ENCODE results near the gene MACROD2.

MACROD2 gene

DNA sequence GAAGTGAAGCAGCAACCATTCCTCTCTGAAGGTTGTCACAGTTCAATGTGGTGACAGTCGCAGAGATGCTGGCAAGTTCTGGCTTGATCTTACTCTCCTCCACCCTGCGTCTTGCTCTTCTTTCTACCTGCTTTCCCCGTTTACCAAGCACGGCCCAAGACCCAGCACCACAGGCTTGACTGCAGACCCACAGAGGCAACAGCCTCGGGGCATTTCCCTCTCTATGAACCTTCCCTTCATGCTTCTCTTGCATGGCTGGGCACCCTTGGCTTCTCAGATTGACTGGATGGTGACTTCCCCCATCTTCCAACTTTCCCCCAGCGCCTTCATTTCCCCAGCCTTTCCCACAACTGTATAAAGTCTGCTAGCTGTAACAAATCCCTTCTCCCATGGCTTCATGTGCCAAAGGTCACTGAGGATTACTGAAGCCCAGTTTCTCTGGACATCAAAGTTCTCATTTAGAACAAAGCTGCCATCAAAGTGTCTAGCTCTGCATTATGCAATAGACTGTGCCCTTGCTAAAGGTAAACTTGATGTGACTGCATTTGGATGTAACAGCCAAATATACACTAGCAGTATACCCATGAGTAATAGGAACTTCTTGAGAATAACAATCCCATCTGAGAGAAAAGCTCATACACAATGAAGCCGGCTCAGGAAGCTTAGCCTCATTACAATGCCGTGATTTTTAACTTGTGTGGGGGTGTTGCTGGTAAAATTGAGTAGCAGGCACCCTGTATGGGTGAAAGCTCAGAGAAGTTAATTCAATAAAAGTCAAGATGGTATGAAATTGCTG lies 1065.1 kb downstream of the MACROD2 start:
- DNase-seq (ENCODE audit: extremely low read depth in 1 of 2, low read depth in 1 of 2): no peak

DNA sequence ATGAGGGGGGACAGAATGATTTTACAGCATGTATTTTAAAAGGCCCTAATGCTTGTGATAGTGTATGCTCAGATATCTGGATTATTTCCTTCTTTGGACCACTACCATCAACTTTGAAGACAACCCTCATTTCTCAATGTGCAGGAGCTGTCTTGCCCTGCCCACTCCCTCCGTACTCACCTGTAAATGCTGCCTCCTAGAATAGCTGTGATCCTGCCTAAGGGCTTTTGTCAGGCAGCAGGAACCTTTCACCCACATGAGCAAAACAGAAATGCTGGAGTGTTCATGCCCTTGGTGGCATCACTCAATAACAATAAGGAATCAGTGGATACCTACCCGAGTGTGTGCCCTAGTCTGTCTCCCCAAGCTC lies 1065.7 kb downstream of the MACROD2 start:
- no peak for DNase-seq (ENCODE audit: extremely low read depth in 1 of 2, low read depth in 1 of 2)

DNA sequence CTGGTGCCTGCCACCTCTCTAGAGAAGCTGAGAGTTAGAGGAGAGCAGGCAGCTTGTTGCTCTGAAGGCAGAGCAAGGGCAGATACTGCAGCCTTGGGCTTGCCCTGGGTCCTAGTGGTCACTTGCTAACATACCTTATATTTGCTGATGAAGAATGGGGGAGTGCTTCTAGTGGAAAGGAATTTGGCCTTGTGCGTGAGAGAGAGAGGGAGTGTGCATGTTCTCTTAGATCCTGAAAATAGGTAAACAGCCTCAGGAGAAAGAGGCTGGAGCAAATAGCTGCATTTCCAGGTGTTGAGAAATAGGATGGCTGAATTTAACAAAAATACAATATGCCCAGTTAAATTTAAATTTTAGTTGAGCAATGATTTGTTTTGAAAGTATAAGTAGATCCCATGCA lies 1066.6 kb downstream of the MACROD2 start:
- no peak for DNase-seq (ENCODE audit: extremely low read depth in 1 of 2, low read depth in 1 of 2)

DNA sequence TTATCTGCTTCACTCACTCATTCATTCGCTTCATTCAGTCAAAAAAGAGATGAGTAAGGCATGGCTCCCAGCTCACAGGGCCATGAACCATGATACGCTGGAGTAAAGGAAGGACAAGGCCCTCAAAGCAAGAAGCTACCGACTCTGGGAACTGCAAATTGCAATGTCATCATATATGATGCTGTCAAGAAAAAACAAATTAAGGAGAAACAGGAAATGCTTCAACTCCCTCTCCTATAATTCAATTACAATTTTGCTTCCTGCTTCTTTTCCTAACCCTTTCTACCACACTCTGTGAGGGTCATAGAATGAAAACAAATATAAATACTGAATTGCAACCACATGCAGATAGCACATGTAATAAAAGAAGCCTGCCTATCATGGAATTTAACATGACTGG lies 1067.8 kb downstream of the MACROD2 start:
- DNase-seq (ENCODE audit: extremely low read depth in 1 of 2, low read depth in 1 of 2): no peak

DNA sequence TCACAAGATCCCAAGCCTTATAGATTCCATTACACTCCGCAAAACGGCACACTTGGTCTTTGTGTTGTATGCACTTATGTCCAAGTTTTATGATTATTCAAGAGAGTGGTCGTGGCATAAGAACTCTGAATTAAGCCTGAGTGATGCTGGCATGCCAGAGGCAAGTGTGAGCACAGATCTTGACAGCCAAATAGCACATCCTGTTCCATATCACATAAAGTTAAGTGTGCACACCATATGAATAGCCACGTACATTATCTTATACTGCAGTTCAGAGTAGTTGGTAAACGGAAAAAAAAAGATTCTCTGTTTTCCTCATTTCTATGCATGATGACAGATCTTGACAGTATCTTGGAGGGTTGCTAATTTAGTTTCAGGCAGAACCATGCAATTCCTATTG lies 1069.4 kb downstream of the MACROD2 start:
- DNase-seq (ENCODE audit: extremely low read depth in 1 of 2, low read depth in 1 of 2): no peak

DNA sequence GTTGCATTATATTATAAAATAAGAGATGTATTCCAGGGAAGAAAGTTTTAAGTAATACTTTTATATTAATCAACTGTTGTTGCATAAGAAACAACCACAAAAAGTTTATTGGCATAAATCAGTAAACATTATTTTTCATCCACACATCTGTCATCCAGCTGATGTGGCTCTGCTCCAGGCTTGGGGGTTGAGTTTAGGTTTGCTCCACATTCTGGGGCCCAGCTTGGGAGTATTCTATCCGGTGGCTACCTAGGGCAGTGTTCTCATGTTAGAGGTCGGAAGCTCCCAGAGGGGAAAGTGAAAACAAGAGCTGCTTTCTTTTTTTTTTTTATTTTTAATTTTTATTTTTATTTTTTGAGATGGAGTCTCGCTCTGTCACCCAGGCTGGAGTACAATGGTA lies 1070.5 kb downstream of the MACROD2 start:
- no peak for DNase-seq (ENCODE audit: extremely low read depth in 1 of 2, low read depth in 1 of 2)

DNA sequence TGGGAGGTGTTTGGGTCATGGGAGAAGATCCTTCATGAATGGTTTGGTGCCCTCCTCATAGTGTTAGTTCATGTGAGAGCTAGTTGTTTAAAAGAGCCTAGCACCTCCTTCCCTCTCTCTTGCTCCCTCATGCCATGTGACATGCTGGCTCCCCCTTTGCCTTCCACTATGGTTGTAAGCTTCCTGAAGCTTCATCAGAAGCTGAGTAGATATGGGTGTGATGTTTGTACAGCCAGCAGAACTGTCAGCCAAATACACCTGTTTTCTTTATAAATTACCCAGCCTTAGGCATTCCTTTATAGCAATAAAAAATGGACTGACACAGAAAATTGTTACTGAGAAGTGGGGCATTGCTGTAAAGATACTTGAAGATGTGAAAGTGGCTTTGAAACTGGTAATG lies 1073.2 kb downstream of the MACROD2 start:
- no peak for DNase-seq (ENCODE audit: extremely low read depth in 1 of 2, low read depth in 1 of 2)

DNA sequence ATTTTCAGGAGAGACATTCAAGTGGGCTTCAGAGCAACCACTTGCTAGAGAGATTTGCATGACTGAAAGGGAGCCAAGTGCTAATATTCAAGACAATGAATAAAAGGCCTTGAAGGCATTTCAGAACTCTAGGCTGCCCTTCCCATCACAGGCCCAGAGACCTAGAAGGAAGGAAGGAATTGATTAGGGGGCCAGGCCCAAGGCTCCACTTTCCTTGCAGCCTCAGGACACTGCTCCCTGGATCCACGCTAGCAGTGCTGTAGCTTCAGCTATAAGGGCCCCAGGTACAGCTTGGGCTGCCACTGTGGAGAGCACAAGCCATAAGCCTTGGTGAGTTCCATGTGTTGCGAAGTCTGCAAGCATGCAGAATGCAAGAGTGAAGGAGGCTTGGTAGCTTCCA lies 1074.0 kb downstream of the MACROD2 start:
- DNase-seq (ENCODE audit: extremely low read depth in 1 of 2, low read depth in 1 of 2): no peak

DNA sequence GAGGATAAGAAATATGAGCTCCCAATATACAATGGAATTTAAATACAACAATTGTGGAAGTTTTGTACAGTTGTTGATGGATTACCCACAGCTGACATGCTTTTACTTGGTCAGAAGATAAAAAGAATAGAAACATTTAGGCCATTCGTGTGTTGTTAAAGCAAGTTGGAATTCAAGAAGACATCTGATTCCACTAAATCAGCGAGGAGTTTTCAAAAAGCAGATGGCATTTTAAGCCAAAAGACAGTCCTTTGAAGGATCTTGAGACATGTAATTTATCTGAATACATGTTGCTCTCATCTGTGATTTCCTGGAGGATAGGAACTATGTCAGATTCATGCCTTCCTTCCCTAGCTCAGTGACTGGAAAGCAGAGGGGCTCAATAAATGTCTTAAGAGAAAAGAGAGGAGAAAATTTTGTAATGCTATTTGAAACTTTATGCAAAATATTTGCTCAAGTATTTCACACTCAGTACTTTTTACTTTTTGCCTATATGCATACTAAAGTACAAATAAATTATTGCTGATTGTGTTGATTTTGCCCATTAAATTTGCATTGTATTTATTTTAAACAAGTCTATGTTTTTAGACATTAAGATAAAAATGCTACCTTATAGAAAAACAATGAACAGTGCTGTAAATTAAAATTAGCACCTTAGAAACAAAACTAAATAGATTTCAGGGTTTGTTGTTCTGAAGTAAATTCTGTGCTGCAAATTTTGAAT lies 1075.9 kb downstream of the MACROD2 start:
- DNase-seq (ENCODE audit: extremely low read depth in 1 of 2, low read depth in 1 of 2): no peak

DNA sequence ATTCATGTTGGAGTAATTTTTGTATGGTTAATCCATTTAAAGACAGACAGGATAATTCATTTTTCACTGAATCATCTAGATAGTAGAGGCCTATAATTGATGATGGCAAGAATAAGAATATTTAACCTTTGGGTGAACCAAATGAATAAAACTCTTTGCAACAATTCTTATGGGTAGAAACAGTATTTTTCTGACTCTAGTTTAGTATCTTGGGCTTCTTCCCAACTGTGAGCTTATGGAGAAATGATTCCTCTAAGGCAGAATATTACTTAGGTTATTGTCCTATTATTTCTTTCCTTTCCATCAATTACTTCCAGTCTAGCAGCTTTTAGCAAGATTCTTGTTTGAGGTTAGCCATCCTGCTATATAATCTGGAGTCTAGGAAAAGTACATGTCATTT lies 1077.0 kb downstream of the MACROD2 start:
- no peak for DNase-seq (ENCODE audit: extremely low read depth in 1 of 2, low read depth in 1 of 2)

DNA sequence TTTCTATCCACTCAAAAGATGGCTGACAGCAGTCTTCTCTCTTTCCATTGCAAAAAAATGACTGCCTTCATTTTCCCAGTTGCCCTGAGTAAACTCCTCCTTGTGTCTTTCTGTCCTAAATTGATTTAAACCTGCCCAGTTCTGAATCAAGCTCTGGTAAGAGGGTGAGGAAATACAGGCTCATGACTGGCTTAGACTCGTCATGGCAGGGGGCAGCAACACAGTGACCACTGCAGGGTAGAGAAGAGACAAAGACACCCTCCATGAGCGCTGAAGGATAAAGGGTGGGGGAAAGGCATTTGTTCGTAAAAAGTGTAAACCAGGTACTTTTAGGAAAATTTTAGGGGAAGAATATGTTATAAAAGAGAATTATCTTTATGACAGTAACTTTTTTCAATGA lies 1080.3 kb downstream of the MACROD2 start:
- no peak for DNase-seq (ENCODE audit: extremely low read depth in 1 of 2, low read depth in 1 of 2)

DNA sequence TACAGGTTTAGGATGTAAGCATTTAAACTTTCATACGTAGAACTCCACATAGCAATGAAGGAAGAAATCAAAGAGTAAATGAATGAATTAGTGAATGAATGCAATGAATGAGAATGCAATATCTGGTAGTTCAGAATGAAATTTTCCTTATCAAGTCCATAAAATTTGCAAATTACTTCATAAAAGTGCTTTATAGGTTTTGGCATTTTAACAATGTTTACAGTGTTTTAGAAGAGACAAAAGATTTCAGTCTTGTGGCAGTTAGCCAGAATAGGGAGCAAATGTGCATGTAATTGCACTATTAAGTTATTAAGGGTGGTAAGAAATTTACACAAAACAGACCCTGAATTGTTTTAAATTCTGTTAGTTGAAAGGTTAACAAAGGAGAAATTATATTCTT lies 1081.5 kb downstream of the MACROD2 start:
- no peak for DNase-seq (ENCODE audit: extremely low read depth in 1 of 2, low read depth in 1 of 2)

DNA sequence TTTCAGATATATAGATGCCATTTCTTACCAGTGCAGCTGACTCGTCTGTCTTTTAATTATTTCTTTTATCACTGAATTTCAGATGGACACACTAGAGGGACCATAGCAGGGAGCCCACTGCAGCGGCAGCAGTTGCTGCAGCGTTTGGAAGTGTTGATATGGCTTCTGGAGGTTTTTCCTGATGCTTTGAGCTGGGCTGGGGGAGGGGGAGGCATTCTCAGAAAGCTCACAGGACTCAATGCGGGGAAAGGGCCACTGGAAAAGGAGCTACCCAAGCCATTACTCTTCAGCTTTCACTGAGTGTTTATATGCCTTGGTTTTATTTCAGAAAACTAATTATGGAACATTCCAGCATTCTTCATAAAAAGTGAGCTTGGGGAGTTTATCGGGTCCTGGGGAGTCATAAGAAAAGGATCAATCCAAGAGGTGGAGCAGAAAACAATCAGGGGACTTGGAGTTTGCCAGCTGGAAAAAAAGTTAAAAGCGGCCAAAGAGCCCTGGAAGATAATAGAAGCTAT lies 1082.5 kb downstream of the MACROD2 start:
- no peak for DNase-seq (ENCODE audit: extremely low read depth in 1 of 2, low read depth in 1 of 2)

DNA sequence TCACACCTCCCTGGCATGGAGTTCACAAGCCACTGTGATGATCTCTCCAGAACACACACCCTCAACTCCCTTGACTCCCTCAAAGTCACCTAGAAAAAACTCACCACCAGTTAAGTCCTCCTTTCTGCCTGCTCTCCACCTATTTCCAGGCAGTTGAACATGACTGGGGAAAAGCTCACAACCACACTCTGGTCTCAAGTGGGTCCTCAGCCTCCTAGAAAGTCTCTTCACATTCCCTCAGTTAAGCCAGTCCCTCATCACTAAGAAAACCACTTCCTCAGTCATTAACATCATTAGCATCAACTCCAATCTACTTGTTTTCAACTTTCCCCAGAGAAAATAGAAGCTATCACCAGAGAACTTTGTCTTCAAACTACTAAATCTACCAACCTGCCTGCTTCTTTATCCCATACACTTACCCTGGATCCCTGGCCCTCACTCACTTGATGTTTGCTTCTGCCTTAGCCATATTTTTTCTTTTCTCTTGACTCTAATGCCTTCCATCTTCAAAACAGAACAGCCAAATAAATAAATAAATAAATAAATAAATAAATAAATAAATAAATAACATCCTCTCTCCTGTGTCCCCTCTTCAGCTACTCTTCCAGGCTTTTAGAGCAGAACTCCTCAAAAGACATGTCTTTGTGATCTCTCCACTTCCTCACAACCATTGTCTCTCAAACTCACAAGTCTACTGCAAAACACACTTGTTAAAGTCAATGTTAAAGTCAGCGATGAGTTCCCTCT lies 1084.5 kb downstream of the MACROD2 start:
- no peak for DNase-seq (ENCODE audit: extremely low read depth in 1 of 2, low read depth in 1 of 2)

DNA sequence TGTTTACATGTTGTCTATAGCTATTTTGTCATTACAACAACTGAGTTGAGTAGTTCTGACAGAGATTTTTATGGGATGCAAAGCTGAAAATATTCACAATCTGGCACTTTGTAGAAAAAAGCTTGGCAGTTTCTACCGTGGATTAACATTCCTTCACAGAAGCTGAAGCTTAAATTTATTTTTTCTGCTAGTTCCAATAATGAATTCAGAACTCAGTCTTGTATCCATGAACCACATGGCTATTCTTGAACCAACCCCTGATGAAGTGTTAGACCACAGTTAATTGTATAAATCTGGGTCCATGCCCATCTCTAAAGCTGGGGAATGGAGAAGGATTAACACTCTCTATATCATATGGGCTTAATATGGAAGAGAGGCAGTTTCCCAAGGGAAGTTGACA lies 1085.9 kb downstream of the MACROD2 start:
- no peak for DNase-seq (ENCODE audit: extremely low read depth in 1 of 2, low read depth in 1 of 2)

DNA sequence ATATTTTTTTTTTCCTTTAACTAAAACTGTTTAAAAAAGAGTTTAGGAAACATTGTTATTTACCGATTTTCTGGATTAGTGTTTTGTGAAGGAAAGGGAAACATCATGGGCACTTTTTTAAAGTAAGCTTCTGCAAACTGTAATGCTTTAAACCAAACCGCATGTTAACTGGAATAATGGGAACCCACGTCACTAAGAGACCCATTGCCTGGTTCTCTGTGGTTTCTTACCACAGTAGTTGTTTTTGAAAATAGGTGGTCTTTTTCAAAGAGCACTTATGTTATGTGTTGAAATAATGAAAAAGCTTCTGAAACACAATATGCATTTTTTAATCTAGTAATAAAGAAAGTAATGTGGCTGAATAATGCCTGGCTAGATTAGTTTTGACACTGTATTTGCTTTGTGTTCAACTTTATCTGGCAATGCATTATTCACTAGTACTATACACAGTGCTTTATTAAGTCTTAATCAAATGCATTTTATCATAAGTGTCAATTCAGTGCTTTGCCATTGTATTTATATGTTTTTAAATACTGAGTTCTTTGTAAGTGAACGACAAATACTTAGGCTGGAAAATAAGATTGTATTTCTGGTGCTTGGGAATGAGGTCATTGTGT lies 1096.2 kb downstream of the MACROD2 start:
- DNase-seq (ENCODE audit: extremely low read depth in 1 of 2, low read depth in 1 of 2): no peak

DNA sequence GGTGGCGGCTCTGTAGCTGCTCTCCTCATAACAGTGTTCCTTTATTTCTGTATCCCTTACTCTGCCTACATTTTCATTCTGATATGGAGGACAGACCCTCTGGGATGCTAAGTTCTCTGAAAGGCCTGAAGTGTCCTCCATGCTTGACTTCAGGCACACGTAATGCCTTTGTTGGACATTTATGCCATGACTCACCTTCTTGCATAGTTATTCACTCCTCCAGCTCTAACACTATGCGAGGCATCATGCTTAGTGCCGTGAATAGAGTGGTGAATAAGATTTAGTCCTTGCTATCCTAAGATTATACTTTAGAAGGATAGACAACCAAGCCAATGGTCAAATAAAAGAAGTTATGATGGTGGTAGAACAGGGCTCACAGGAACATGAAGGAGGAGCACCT lies 1103.0 kb downstream of the MACROD2 start:
- DNase-seq (ENCODE audit: extremely low read depth in 1 of 2, low read depth in 1 of 2): no peak

DNA sequence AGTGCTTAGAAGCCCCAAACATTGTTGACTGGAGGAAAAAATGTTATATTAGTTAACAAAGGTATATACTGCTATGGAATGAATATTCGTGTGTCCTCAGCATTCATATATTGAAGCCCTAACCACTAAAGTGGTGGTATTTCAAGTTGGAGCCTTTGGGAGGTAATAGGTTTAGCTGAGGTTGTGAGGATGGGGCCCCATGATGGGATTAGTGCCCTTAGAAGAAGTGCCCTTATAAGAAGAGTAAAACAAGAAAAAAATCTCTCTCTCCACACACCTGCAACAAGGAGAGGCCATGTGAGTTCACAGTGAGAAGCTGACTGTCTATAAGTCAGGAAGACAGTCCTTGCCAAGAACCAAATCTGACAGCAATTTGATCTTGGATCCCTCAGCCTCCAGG lies 1103.8 kb downstream of the MACROD2 start:
- no peak for DNase-seq (ENCODE audit: extremely low read depth in 1 of 2, low read depth in 1 of 2)

DNA sequence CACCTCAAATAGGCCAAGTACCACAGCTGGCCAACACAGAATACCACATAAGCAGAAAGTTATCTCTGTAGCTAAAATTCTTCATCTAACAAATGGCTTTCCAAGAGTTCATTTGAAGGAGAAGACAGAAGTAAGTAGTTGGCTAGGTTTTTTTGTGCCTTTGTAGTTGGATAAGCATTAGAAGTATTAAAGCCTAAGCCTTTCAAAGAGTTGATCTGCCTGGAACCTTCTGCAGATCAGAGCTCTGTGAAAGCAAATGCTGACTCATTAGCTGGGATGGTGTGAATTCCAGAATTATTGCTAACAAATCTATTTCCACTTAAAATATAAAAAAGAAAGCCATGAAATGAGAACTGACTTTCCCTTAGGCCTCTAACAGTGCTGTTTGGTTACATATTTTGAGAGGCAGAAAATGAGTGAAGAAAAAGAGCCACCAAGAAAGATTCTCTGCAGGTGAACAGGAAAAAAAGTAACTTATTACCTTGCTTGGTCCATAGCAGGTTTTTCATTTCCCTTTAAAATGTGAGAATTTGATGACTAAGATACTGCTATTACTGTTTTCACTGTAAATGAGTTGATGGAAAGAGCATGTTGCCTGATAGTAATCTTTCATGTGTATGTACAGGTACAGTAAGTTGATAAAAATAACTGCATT lies 1105.3 kb downstream of the MACROD2 start:
- DNase-seq (ENCODE audit: extremely low read depth in 1 of 2, low read depth in 1 of 2): no peak

DNA sequence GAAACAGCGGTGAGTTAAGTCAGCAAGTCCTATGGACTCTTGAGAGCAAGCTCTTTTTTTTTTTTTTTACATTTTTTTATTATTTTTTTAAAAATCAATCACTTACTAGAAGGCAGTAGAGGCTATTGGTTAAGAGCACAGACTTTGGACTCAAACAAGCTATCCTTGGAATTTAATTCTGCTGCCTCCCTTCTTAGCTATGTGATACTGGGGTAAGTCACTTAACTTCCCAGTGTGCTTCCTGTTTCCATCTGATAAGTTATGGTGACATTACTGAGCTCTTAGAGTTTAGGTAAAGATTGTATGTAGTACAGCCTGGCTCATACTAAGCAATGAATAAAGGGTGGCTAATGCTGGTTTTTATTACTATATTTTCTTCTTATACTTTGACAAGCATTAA lies 1112.6 kb downstream of the MACROD2 start:
- DNase-seq (ENCODE audit: extremely low read depth in 1 of 2, low read depth in 1 of 2): no peak

DNA sequence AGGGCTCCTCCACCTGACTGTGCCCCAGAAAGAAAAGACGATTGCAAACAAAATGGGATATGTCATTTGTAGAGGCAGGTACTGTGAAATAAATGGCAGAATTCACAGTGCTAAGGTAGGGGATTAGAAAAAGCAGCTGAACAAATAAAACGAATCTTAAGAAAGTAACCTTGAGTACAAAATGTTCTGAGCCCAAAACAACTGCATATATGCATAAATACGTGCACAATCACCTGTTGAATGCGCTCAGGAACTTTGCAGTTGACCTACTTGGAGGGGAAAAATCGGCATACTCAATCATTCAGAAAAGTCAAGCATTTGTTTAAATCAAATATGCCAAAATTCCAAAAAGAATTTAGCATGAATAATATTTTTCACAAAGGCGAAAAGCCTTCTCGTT lies 1114.2 kb downstream of the MACROD2 start:
- no peak for DNase-seq (ENCODE audit: extremely low read depth in 1 of 2, low read depth in 1 of 2)
